ENCODE measurements around the gene SLX4IP.

- TF ChIP-seq CTCF (tag by site-specific recombination; IDR thresholded peaks at IDR 0.05) (no peak), ZNF830 (tag by site-specific recombination; IDR thresholded peaks at IDR 0.05; ENCODE audit: low read depth) (no peak), ZNF223 (tag by site-specific recombination; IDR thresholded peaks at IDR 0.05) (no peak)
These were observed 73.0 kb downstream of the SLX4IP start for GRCh38 chr20:10508060-10508459.

Data from HEK293 (cell line).